K562 (cell line): ENCODE measurements around the gene FBXL13. TPM values are rescaled to one million over a fixed set of nuclear protein-coding genes. Genes with fewer than 3 reads are reported as not detected.

ENCODE experiments used
- ATAC-seq: fragments of 200-7000 bp; cut with Tn5 transposase; 3 replicates; pipeline ENCODE4 v1.9.1; 2020; ENCODE audit warnings: moderate library complexity
- BruUV-seq: library from RNA; stranded (reverse); fragments of 400-500 nt; replicated peaks from 2 replicates; lab custom pipeline; 2021; lab: Mats Ljungman, UMichigan
- CTCF ChIA-PET: fragments of 300-600 bp; formaldehyde crosslinking; extraction: SDS; loops from one replicate; lab custom pipeline; 2021; ENCODE audit warnings: low intra/inter-chr PET ratio; lab: Yijun Ruan, JAX
- POLR2A ChIA-PET: fragments of 300-600, 350-650 bp; sonication (Branson Sonifier 250); formaldehyde crosslinking; extraction: SDS; loops from one replicate; lab custom pipeline; 2021; ENCODE audit warnings: antibody characterized with exemption, inconsistent platforms; lab: Yijun Ruan, JAX
- DNase-seq, 4 experiments: peaks; one replicate each; pipeline versions ENCODE4 v3.0.0 to v3.0.0-alpha.2; 2011 to 2018; ENCODE audit warnings: low spot score in 3 of 4, mixed read lengths in 3 of 4; ENCODE audit errors: extremely low read depth in 1 of 4
- FAIRE-seq: peaks from 2 replicates; lab custom pipeline; 2011; peaks lifted over from hg19 to GRCh38; lab: Jason Lieb, UNC
- H2AFZ ChIP-seq: 2 replicates; pipeline ENCODE4 v1.6.0; 2011; ENCODE audit warnings: low read depth, low read length, control low read depth, inconsistent platforms
- H3K27ac ChIP-seq: fragments of 200-600 bp; 3 replicates; pipeline ENCODE4 v1.8.0; 2011; ENCODE audit warnings: low read depth, mild to moderate bottlenecking, control low read depth, inconsistent platforms, low read length, moderate library complexity, mixed read lengths; ENCODE audit errors: extremely low read depth
- H3K27me3 ChIP-seq, 2 experiments: fragments of 300-600 bp in 1 of 2; 2 replicates in 1 of 2; 3 replicates in 1 of 2; pipeline versions ENCODE4 v1.6.0 to v1.8.0; 2011; ENCODE audit warnings: inconsistent platforms in 2 of 2, low read length in 2 of 2, mild to moderate bottlenecking in 1 of 2, mixed read lengths in 1 of 2, moderate library complexity in 1 of 2; ENCODE audit not compliant: control insufficient read depth in 2 of 2, insufficient read depth in 2 of 2
- H3K36me3 ChIP-seq: fragments of 300-600 bp; 3 replicates; pipeline ENCODE4 v1.8.0; 2011; ENCODE audit warnings: mild to moderate bottlenecking, low read length, inconsistent platforms; ENCODE audit not compliant: control insufficient read depth, insufficient read depth
- H3K4me1 ChIP-seq, 2 experiments: fragments of 200-600 bp in 1 of 2; replicated peaks in 1 of 2; 2 replicates in 1 of 2; 3 replicates in 1 of 2; pipeline versions ENCODE4 v1.5.1 to v1.8.0; 2011; ENCODE audit warnings: inconsistent platforms in 2 of 2, low read length in 2 of 2, mild to moderate bottlenecking in 1 of 2, mixed read lengths in 1 of 2, moderate library complexity in 1 of 2; ENCODE audit not compliant: control insufficient read depth in 2 of 2, insufficient read depth in 2 of 2
- H3K4me2 ChIP-seq: 2 replicates; pipeline ENCODE4 v1.6.1; 2011; ENCODE audit warnings: low read length, control low read depth, inconsistent platforms, mixed read lengths; ENCODE audit not compliant: insufficient read depth
- H3K4me3 ChIP-seq: fragments of 200-600 bp; sonication (generic), shearing (Covaris generic); 2 replicates; pipeline ENCODE4 v1.5.1; 2016; ENCODE audit warnings: control low read depth, inconsistent platforms
- H3K79me2 ChIP-seq: fragments of 200-600 bp; 3 replicates; pipeline ENCODE4 v1.8.0; 2011; ENCODE audit warnings: low read length, inconsistent platforms; ENCODE audit not compliant: control insufficient read depth, insufficient read depth
- H3K9ac ChIP-seq, 2 experiments: 2 replicates each; pipeline versions ENCODE4 v1.6.0 to v1.6.1; 2011; ENCODE audit warnings: low read depth in 2 of 2, low read length in 2 of 2, control low read depth in 1 of 2, inconsistent platforms in 1 of 2, mild to moderate bottlenecking in 1 of 2, mixed read lengths in 1 of 2; ENCODE audit not compliant: insufficient read depth in 1 of 2
- H3K9me1 ChIP-seq: one replicate; pipeline ENCODE4 v1.6.0; 2011; ENCODE audit warnings: inconsistent platforms, mild to moderate bottlenecking, low read length, moderate library complexity; ENCODE audit not compliant: control insufficient read depth, insufficient read depth
- H3K9me3 ChIP-seq: replicated peaks from 2 replicates; pipeline ENCODE4 v1.5.1; 2011; ENCODE audit warnings: low read depth, low read length, inconsistent platforms; ENCODE audit not compliant: control insufficient read depth, insufficient read depth
- H4K20me1 ChIP-seq: replicated peaks from 2 replicates; pipeline ENCODE4 v1.6.1; 2011; ENCODE audit warnings: low read length, inconsistent platforms, mixed read lengths; ENCODE audit not compliant: control insufficient read depth, insufficient read depth
- FOSL1 ChIP-seq: fragments of 200-800 bp; sonication (Bioruptor generic); conservative IDR thresholded peaks from 2 replicates; pipeline ENCODE4 v1.6.1; 2016; ENCODE audit warnings: missing genetic modification characterization, missing compliant biosample characterization
- LCOR ChIP-seq: sonication (generic); formaldehyde crosslinking; IDR thresholded peaks from 2 replicates; pipeline ENCODE4 v1.8.0; 2022; ENCODE audit warnings: mild to moderate bottlenecking, missing genetic modification reagents
- PHB ChIP-seq: fragments of 250-450 bp; sonication (Bioruptor Pico); IDR thresholded peaks from 2 replicates; pipeline ENCODE4 v1.5.0; 2021
- RBM14 ChIP-seq: fragments of 200-400 bp; formaldehyde crosslinking; IDR thresholded peaks from 2 replicates; pipeline ENCODE4 v1.6.1; 2018; ENCODE audit warnings: low read depth, mild to moderate bottlenecking, low read length, moderate library complexity, borderline replicate concordance; ENCODE audit not compliant: insufficient read depth
- TEAD1 ChIP-seq, 2 experiments: fragments of 450-650 bp in 1 of 2; sonication (generic) in 1 of 2; formaldehyde crosslinking; IDR thresholded peaks; 2 replicates each; pipeline versions ENCODE4 v1.4.0 to v1.8.0; 2020 to 2022; ENCODE audit warnings: mild to moderate bottlenecking in 2 of 2, missing genetic modification reagents in 1 of 2
- ZNF785 ChIP-seq: fragments of 250-450 bp; sonication (Bioruptor Pico); IDR thresholded peaks from 2 replicates; pipeline ENCODE4 v1.4.0; 2020; ENCODE audit warnings: mild to moderate bottlenecking
- WGBS: fragments of 100-300 bp; shearing (Covaris generic); methylation state at CpG from one replicate; pipeline ENCODE4 v1.1.6; 2016; ENCODE audit warnings: low coverage, mixed read lengths; ENCODE audit not compliant: insufficient coverage; ENCODE audit errors: missing lambda C conversion rate; 5-methylcytosine and 5-hydroxymethylcytosine counted together
- in situ Hi-C: fragments of 300-500 bp; cut with MboI; formaldehyde crosslinking; loops from 4 replicates; pipeline ENCODE4 v1.15.0; 2018; ENCODE audit warnings: inconsistent platforms, mixed read lengths
- intact Hi-C: fragments of 100-400 bp; cut with micrococcal nuclease; formaldehyde crosslinking; loops from 2 replicates; pipeline ENCODE4 v1.14.2; 2022
- polyA plus RNA-seq, 8 experiments: library from polyadenylated mRNA; depleted of rRNA in 4 of 8; stranded (reverse) in 5 of 8; unstranded in 3 of 8; fragments of >200 nt; fragmentation: Nextera tagmentation in 2 of 8; fragmentation: Illumina TruSeq in 1 of 8; extraction: Ambion mirVana in 2 of 8; extraction: Trizol in 1 of 8; gene quantifications; 2 replicates each; pipeline versions ENCODE4 v1.2.1 to v1.2.3, GENCODE V29; 2011 to 2014; ENCODE audit warnings: inconsistent platforms in 1 of 8, missing spikeins in 1 of 8
- total RNA-seq, 7 experiments: library from RNA; depleted of rRNA in 6 of 7; stranded (reverse); fragments of >200 nt in 6 of 7; fragmentation: Illumina TruSeq in 2 of 7; extraction: Trizol in 2 of 7; gene quantifications; 2 replicates each; pipeline versions ENCODE4 v1.2.1 to v1.2.3, GENCODE V29; 2011 to 2021; ENCODE audit warnings: low replicate concordance in 1 of 7

The FBXL13 gene
- total and polyA plus RNA-seq, 9 of the 15 experiments (the other 6 are each of a cell fraction or from before 2014, with no cell fraction given): 16.3 to 55.0 (median 25.4) TPM

GRCh38 chr7:102814025-102814471 is 260.5 kb downstream of the FBXL13 start:
- H3K9me3 ChIP-seq: no peaks in the 10 kb centered on the region
- ChIA-PET CTCF (no interaction called here), POLR2A (no interaction called here)
- no peak for TF ChIP-seq TEAD1 (CRISPR knock-in tag; IDR thresholded peaks at IDR 0.05)
- TF ChIP-seq ZNF785 (CRISPR knock-in tag): no peak
- TF ChIP-seq LCOR (CRISPR knock-in tag): no peak
- TF ChIP-seq FOSL1: peak; percentile 82
- TF ChIP-seq RBM14: no peak
- TF ChIP-seq PHB (CRISPR knock-in tag): no peak
- intact Hi-C loops: no loop called here
- BruUV-seq: no TSS peak
- no peaks in the 10 kb centered on the region for H3K27me3 ChIP-seq
- in situ Hi-C loops: no loop called here
- H4K20me1 ChIP-seq: no peaks in the 10 kb centered on the region
- no peaks in the 10 kb centered on the region for H3K9me1 ChIP-seq
- H3K79me2 ChIP-seq: no peaks in the 10 kb centered on the region
- no peak overlapping the region for H2AFZ ChIP-seq
- FAIRE-seq: no peak
- WGBS: 57% methylated on average over 4 of the region's 4 CpGs
- H3K27ac ChIP-seq: no peak overlapping the region
- no peak overlapping the region for H3K4me2 ChIP-seq
- no peak overlapping the region for H3K4me3 ChIP-seq
- no peak for ATAC-seq
- H3K36me3 ChIP-seq: peaks cover 72% of the 10 kb centered on the region
- H3K9ac ChIP-seq: no peak overlapping the region
- no peaks in the 10 kb centered on the region for H3K4me1 ChIP-seq
- no peak for DNase-seq
